ENCODE measurements around the gene TP53TG5.

The TP53TG5 gene

GRCh38 chr20:45341939-45342854, 35.9 kb downstream of the TP53TG5 start:
- Histone ChIP-seq H3K9me3 (ENCODE audit: control insufficient read depth, low read depth, low read length) (no peaks in the 10 kb centered on the region), H3K36me3 (ENCODE audit: control insufficient read depth, low read depth, low read length) (no peaks in the 10 kb centered on the region), H3K27ac (ENCODE audit: low read length) (peak overlapping the region; percentile 85), H3K4me3 (ENCODE audit: low read length) (peak overlapping the region; percentile 51), H3K27me3 (ENCODE audit: control insufficient read depth, insufficient read depth, low read length) (no peaks in the 10 kb centered on the region), H3K4me1 (ENCODE audit: control insufficient read depth, low read depth, low read length) (peaks cover 82% of the 10 kb centered on the region), H3K9ac (ENCODE audit: low read length) (peak overlapping the region; percentile 64)

GRCh38 chr20:45341579-45341938, 36.6 kb downstream of the TP53TG5 start:
- H3K9ac ChIP-seq (ENCODE audit: low read length) = peak overlapping the region; percentile 64
- no peaks in the 10 kb centered on the region for H3K27me3 ChIP-seq (ENCODE audit: control insufficient read depth, insufficient read depth, low read length)
- no peaks in the 10 kb centered on the region for H3K36me3 ChIP-seq (ENCODE audit: control insufficient read depth, low read depth, low read length)
- H3K4me3 ChIP-seq (ENCODE audit: low read length) = peak overlapping the region; percentile 51
- peak overlapping the region; percentile 85 for H3K27ac ChIP-seq (ENCODE audit: low read length)
- H3K9me3 ChIP-seq (ENCODE audit: control insufficient read depth, low read depth, low read length) = no peaks in the 10 kb centered on the region
- H3K4me1 ChIP-seq (ENCODE audit: control insufficient read depth, low read depth, low read length) = peaks cover 76% of the 10 kb centered on the region

- Histone ChIP-seq H3K4me1 (ENCODE audit: control insufficient read depth, low read depth, low read length) (peaks cover 73% of the 10 kb centered on the region), H3K4me3 (ENCODE audit: low read length) (peak overlapping the region; percentile 51), H3K27me3 (ENCODE audit: control insufficient read depth, insufficient read depth, low read length) (no peaks in the 10 kb centered on the region), H3K36me3 (ENCODE audit: control insufficient read depth, low read depth, low read length) (no peaks in the 10 kb centered on the region), H3K27ac (ENCODE audit: low read length) (peak overlapping the region; percentile 68), H3K9ac (ENCODE audit: low read length) (peak overlapping the region; percentile 25), H3K9me3 (ENCODE audit: control insufficient read depth, low read depth, low read length) (no peaks in the 10 kb centered on the region)
Measured at GRCh38 chr20:45340951-45341350, 37.2 kb downstream of the TP53TG5 start.

GRCh38 chr20:45340236-45340847, 37.8 kb downstream of the TP53TG5 start:
- H3K27ac ChIP-seq (ENCODE audit: low read length) = peak overlapping the region; percentile 68
- H3K9ac ChIP-seq (ENCODE audit: low read length) = peak overlapping the region; percentile 25
- H3K4me3 ChIP-seq (ENCODE audit: low read length) = peak overlapping the region; percentile 51
- H3K4me1 ChIP-seq (ENCODE audit: control insufficient read depth, low read depth, low read length) = peaks cover 67% of the 10 kb centered on the region
- H3K27me3 ChIP-seq (ENCODE audit: control insufficient read depth, insufficient read depth, low read length) = no peaks in the 10 kb centered on the region
- H3K9me3 ChIP-seq (ENCODE audit: control insufficient read depth, low read depth, low read length) = no peaks in the 10 kb centered on the region
- no peaks in the 10 kb centered on the region for H3K36me3 ChIP-seq (ENCODE audit: control insufficient read depth, low read depth, low read length)

GRCh38 chr20:45339799-45340198, 38.3 kb downstream of the TP53TG5 start:
- Histone ChIP-seq H3K9ac (ENCODE audit: low read length) (no peak overlapping the region), H3K4me1 (ENCODE audit: control insufficient read depth, low read depth, low read length) (peaks cover 62% of the 10 kb centered on the region), H3K36me3 (ENCODE audit: control insufficient read depth, low read depth, low read length) (no peaks in the 10 kb centered on the region), H3K27me3 (ENCODE audit: control insufficient read depth, insufficient read depth, low read length) (no peaks in the 10 kb centered on the region), H3K4me3 (ENCODE audit: low read length) (no peak overlapping the region), H3K9me3 (ENCODE audit: control insufficient read depth, low read depth, low read length) (no peaks in the 10 kb centered on the region), H3K27ac (ENCODE audit: low read length) (no peak overlapping the region)

- peaks cover 55% of the 10 kb centered on the region for H3K4me1 ChIP-seq (ENCODE audit: control insufficient read depth, low read depth, low read length)
- no peak overlapping the region for H3K9ac ChIP-seq (ENCODE audit: low read length)
- H3K27ac ChIP-seq (ENCODE audit: low read length) = no peak overlapping the region
- H3K36me3 ChIP-seq (ENCODE audit: control insufficient read depth, low read depth, low read length) = no peaks in the 10 kb centered on the region
- no peaks in the 10 kb centered on the region for H3K9me3 ChIP-seq (ENCODE audit: control insufficient read depth, low read depth, low read length)
- H3K4me3 ChIP-seq (ENCODE audit: low read length) = no peak overlapping the region
- no peaks in the 10 kb centered on the region for H3K27me3 ChIP-seq (ENCODE audit: control insufficient read depth, insufficient read depth, low read length)
Measured at GRCh38 chr20:45339084-45339483, 39.0 kb downstream of the TP53TG5 start.

GRCh38 chr20:45338121-45339030, 39.7 kb downstream of the TP53TG5 start:
- Histone ChIP-seq H3K9ac (ENCODE audit: low read length) (no peak overlapping the region), H3K4me3 (ENCODE audit: low read length) (no peak overlapping the region), H3K36me3 (ENCODE audit: control insufficient read depth, low read depth, low read length) (no peaks in the 10 kb centered on the region), H3K4me1 (ENCODE audit: control insufficient read depth, low read depth, low read length) (peaks cover 48% of the 10 kb centered on the region), H3K27ac (ENCODE audit: low read length) (no peak overlapping the region), H3K9me3 (ENCODE audit: control insufficient read depth, low read depth, low read length) (no peaks in the 10 kb centered on the region), H3K27me3 (ENCODE audit: control insufficient read depth, insufficient read depth, low read length) (no peaks in the 10 kb centered on the region)

GRCh38 chr20:45337367-45338120, 40.6 kb downstream of the TP53TG5 start:
- no peaks in the 10 kb centered on the region for H3K36me3 ChIP-seq (ENCODE audit: control insufficient read depth, low read depth, low read length)
- peaks cover 39% of the 10 kb centered on the region for H3K4me1 ChIP-seq (ENCODE audit: control insufficient read depth, low read depth, low read length)
- H3K27me3 ChIP-seq (ENCODE audit: control insufficient read depth, insufficient read depth, low read length) = no peaks in the 10 kb centered on the region
- H3K9ac ChIP-seq (ENCODE audit: low read length) = no peak overlapping the region
- H3K27ac ChIP-seq (ENCODE audit: low read length) = no peak overlapping the region
- H3K9me3 ChIP-seq (ENCODE audit: control insufficient read depth, low read depth, low read length) = no peaks in the 10 kb centered on the region
- H3K4me3 ChIP-seq (ENCODE audit: low read length) = no peak overlapping the region

- Histone ChIP-seq H3K4me3 (ENCODE audit: low read length) (no peak overlapping the region), H3K9ac (ENCODE audit: low read length) (no peak overlapping the region), H3K27me3 (ENCODE audit: control insufficient read depth, insufficient read depth, low read length) (no peaks in the 10 kb centered on the region), H3K36me3 (ENCODE audit: control insufficient read depth, low read depth, low read length) (peaks cover under 1% of the 10 kb centered on the region), H3K27ac (ENCODE audit: low read length) (no peak overlapping the region), H3K9me3 (ENCODE audit: control insufficient read depth, low read depth, low read length) (no peaks in the 10 kb centered on the region), H3K4me1 (ENCODE audit: control insufficient read depth, low read depth, low read length) (peaks cover 33% of the 10 kb centered on the region)
Measured at GRCh38 chr20:45336530-45337366, 41.4 kb downstream of the TP53TG5 start.

- H3K9me3 ChIP-seq (ENCODE audit: control insufficient read depth, low read depth, low read length) = no peaks in the 10 kb centered on the region
- no peaks in the 10 kb centered on the region for H3K4me1 ChIP-seq (ENCODE audit: control insufficient read depth, low read depth, low read length)
- H3K9ac ChIP-seq (ENCODE audit: low read length) = no peak overlapping the region
- no peaks in the 10 kb centered on the region for H3K27me3 ChIP-seq (ENCODE audit: control insufficient read depth, insufficient read depth, low read length)
- peaks cover 47% of the 10 kb centered on the region for H3K36me3 ChIP-seq (ENCODE audit: control insufficient read depth, low read depth, low read length)
- no peak overlapping the region for H3K27ac ChIP-seq (ENCODE audit: low read length)
- no peak overlapping the region for H3K4me3 ChIP-seq (ENCODE audit: low read length)
Measured at GRCh38 chr20:45330476-45330875, 47.6 kb downstream of the TP53TG5 start.
